GM18505 (cell line): ENCODE measurements around the gene MED1.
"Not testable (repeated sequence)": the region's sequence is repeated elsewhere in the genome, so short reads cannot be mapped to it uniquely, and the experiment has no call there.

Source experiments
- ATAC-seq: cut with Tn5 transposase; IDR thresholded peaks from one replicate; pipeline ENCODE4 v1.9.1; 2021; ENCODE audit not compliant: unreplicated experiment
- POLR2A ChIP-seq: IDR thresholded peaks from 4 replicates; pipeline ENCODE4 v1.6.1; 2011; ENCODE audit warnings: borderline replicate concordance; ENCODE audit not compliant: insufficient read depth, insufficient read length; ENCODE audit errors: extremely low read depth

Gene MED1

GRCh38 chr17:39402890-39403605 lies 48.0 kb downstream of the MED1 start:
- no peak for TF ChIP-seq POLR2A
- no peak for ATAC-seq

GRCh38 chr17:39402244-39402889 lies 48.7 kb downstream of the MED1 start:
- peak; percentile 38 for ATAC-seq

GRCh38 chr17:39401412-39402243 lies 49.4 kb downstream of the MED1 start, which contains the start of gene FBXL20:
FBXL20 (minus strand) TSS chr17:39401626; CDS start chr17:39401402, 224 bp downstream.
- peak; percentile 64 for ATAC-seq
- TF ChIP-seq POLR2A: peak; percentile 85

More at GRCh38 chr17:39402244-39402889, 48.7 kb downstream of the MED1 start:
- TF ChIP-seq POLR2A: no peak

- no peak for TF ChIP-seq POLR2A
- peak; percentile 7 for ATAC-seq
Observed at GRCh38 chr17:39400547-39401411, 50.3 kb downstream of the MED1 start.

- TF ChIP-seq POLR2A: no peak
- no peak for ATAC-seq
Observed at GRCh38 chr17:39399791-39400190, 51.3 kb downstream of the MED1 start.

- TF ChIP-seq POLR2A: no peak
- no peak for ATAC-seq
Observed at GRCh38 chr17:39393736-39394135, 57.3 kb downstream of the MED1 start.

GRCh38 chr17:39391448-39391847 lies 59.6 kb downstream of the MED1 start:
- TF ChIP-seq POLR2A: no peak
- ATAC-seq: no peak

- no peak for TF ChIP-seq POLR2A
- no peak for ATAC-seq
Observed at GRCh38 chr17:39385040-39385439, 66.0 kb downstream of the MED1 start.

GRCh38 chr17:39380144-39380543 lies 70.9 kb downstream of the MED1 start:
- TF ChIP-seq POLR2A: no peak
- no peak for ATAC-seq

GRCh38 chr17:39376434-39376833 lies 74.6 kb downstream of the MED1 start:
- ATAC-seq: no peak
- no peak for TF ChIP-seq POLR2A

- not testable (repeated sequence) for ATAC-seq
Observed at GRCh38 chr17:39367805-39368204, 83.3 kb downstream of the MED1 start.

- no peak for ATAC-seq
- TF ChIP-seq POLR2A: no peak
Observed at GRCh38 chr17:39365872-39366271, 85.2 kb downstream of the MED1 start.

GRCh38 chr17:39365242-39365641 lies 85.8 kb downstream of the MED1 start:
- TF ChIP-seq POLR2A: no peak
- no peak for ATAC-seq
